Liver (tissue), 3 donors: ENCODE data around the gene JAK2.

Source experiments
- ATF3 ChIP-seq: IDR thresholded peaks from 2 replicates; pipeline ENCODE4 v1.6.1; 2016; ENCODE audit warnings: antibody characterized with exemption
- CTCF ChIP-seq: fragments of 150-350 bp; IDR thresholded peaks from 2 replicates; pipeline ENCODE4 v1.5.1; 2017; ENCODE audit warnings: improper control_type of control experiment, low read depth, low read length; ENCODE audit not compliant: missing input control
- FOXA1 ChIP-seq: IDR thresholded peaks from 2 replicates; pipeline ENCODE4 v1.6.1; 2016; ENCODE audit warnings: antibody characterized with exemption
- GABPA ChIP-seq, 2 donors: IDR thresholded peaks in 1 of 2; conservative IDR thresholded peaks in 1 of 2; 2 replicates each; pipeline ENCODE4 v1.6.1; 2016; ENCODE audit warnings: antibody characterized with exemption in 2 of 2, mild to moderate bottlenecking in 1 of 2, moderate library complexity in 1 of 2
- JUND ChIP-seq, 2 donors: IDR thresholded peaks; 2 replicates each; pipeline ENCODE4 v1.6.1; 2016; ENCODE audit warnings: antibody characterized with exemption in 2 of 2
- NR2F2 ChIP-seq: IDR thresholded peaks from 2 replicates; pipeline ENCODE4 v1.6.1; 2016; ENCODE audit warnings: antibody characterized with exemption
- REST ChIP-seq: IDR thresholded peaks from 2 replicates; pipeline ENCODE4 v1.6.1; 2016; ENCODE audit warnings: antibody characterized with exemption, mild to moderate bottlenecking
- RXRA ChIP-seq, 2 donors: IDR thresholded peaks; 2 replicates each; pipeline ENCODE4 v1.6.1; 2017 to 2018; ENCODE audit warnings: antibody characterized with exemption in 2 of 2, mild to moderate bottlenecking in 1 of 2
- SP1 ChIP-seq: IDR thresholded peaks from 2 replicates; pipeline ENCODE4 v1.6.1; 2018; ENCODE audit warnings: antibody characterized with exemption, mild to moderate bottlenecking
- TAF1 ChIP-seq: conservative IDR thresholded peaks from 2 replicates; pipeline ENCODE4 v1.6.1; 2016; ENCODE audit warnings: antibody characterized with exemption, mild to moderate bottlenecking
- ZBTB33 ChIP-seq: IDR thresholded peaks from 2 replicates; pipeline ENCODE4 v1.6.1; 2016; ENCODE audit warnings: antibody characterized with exemption
- donor health status: healthy.
- donor health status: healthy.

- no peak for TF ChIP-seq CTCF
- no peak for TF ChIP-seq REST
- no peak for TF ChIP-seq SP1
- no peak for TF ChIP-seq TAF1
- TF ChIP-seq RXRA (IDR thresholded peaks at IDR 0.05), result no peak
- no peak for TF ChIP-seq ZBTB33
- TF ChIP-seq NR2F2, result no peak
- no peak for TF ChIP-seq ATF3
- TF ChIP-seq GABPA (IDR thresholded peaks at IDR 0.05 in 1 of 2, conservative IDR thresholded peaks at IDR 0.05 in 1 of 2), result no peak
- no peak for TF ChIP-seq FOXA1
- TF ChIP-seq JUND (IDR thresholded peaks at IDR 0.05), result no peak
Measured at GRCh38 chr9:5112646-5113045, 127.6 kb downstream of the JAK2 start.
